Measurements from ENCODE around the gene PAPPA. TPM values are rescaled to one million over a fixed set of nuclear protein-coding genes. Genes with fewer than 3 reads are reported as not detected.

PAPPA gene
- total RNA-seq, 3 donors from 2014 or later (not counting 1 experiment from before 2014, with no cell fraction given): not detected

DNA sequence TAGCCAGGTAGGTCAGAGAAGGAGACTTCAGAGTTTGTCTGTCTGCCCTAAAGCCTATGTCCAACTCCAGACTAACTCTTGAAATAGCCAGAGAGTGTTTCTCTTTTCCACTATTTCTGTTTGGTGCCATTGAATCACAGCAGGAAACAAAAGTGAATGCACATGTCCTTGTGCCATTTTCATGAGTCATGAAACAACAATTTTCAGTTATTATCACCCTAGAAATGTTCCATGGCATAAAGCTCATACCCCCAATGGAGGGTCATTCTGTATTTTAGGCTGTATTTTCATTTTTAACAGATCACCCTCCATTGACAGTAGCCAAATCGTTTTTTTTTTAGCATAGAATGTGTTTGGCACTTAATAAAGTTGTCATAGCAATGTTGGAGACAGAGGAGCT is 124.7 kb downstream of the PAPPA start:
- Histone ChIP-seq H3K4me1 (ENCODE audit: control insufficient read depth, insufficient read depth, low read length) (no peaks in the 10 kb centered on the region), H3K27me3 (ENCODE audit: control insufficient read depth, insufficient read depth, low read length) (no peaks in the 10 kb centered on the region), H3K4me3 (ENCODE audit: low read length) (no peak overlapping the region), H3K9me3 (ENCODE audit: control insufficient read depth, insufficient read depth, low read length) (no peaks in the 10 kb centered on the region), H3K27ac (ENCODE audit: low read length) (no peak overlapping the region), H3K36me3 (ENCODE audit: control insufficient read depth, insufficient read depth, low read length) (no peaks in the 10 kb centered on the region)
- TF ChIP-seq, protein P1, sequence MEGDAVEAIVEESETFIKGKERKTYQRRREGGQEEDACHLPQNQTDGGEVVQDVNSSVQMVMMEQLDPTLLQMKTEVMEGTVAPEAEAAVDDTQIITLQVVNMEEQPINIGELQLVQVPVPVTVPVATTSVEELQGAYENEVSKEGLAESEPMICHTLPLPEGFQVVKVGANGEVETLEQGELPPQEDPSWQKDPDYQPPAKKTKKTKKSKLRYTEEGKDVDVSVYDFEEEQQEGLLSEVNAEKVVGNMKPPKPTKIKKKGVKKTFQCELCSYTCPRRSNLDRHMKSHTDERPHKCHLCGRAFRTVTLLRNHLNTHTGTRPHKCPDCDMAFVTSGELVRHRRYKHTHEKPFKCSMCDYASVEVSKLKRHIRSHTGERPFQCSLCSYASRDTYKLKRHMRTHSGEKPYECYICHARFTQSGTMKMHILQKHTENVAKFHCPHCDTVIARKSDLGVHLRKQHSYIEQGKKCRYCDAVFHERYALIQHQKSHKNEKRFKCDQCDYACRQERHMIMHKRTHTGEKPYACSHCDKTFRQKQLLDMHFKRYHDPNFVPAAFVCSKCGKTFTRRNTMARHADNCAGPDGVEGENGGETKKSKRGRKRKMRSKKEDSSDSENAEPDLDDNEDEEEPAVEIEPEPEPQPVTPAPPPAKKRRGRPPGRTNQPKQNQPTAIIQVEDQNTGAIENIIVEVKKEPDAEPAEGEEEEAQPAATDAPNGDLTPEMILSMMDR (IDR thresholded peaks at IDR 0.05): no peak
- Mint-ChIP-seq H3K27me3 (ENCODE audit: low read depth in 2 of 2) (no peaks in the 10 kb centered on the region), H3K36me3 (no peaks in the 10 kb centered on the region), H3K4me1 (no peaks in the 10 kb centered on the region), H3K27ac (no peak overlapping the region), H3K9me3 (peaks cover 3 to 4% of the 10 kb centered on the region in 2 donors), H3K4me3 (no peak overlapping the region)
- no peak for DNase-seq
- ATAC-seq: no peak
- intact Hi-C loops (cut with micrococcal nuclease): no loop called here
- 67% methylated on average over 1 of the region's 1 CpG for WGBS (ENCODE audit: insufficient coverage)

DNA sequence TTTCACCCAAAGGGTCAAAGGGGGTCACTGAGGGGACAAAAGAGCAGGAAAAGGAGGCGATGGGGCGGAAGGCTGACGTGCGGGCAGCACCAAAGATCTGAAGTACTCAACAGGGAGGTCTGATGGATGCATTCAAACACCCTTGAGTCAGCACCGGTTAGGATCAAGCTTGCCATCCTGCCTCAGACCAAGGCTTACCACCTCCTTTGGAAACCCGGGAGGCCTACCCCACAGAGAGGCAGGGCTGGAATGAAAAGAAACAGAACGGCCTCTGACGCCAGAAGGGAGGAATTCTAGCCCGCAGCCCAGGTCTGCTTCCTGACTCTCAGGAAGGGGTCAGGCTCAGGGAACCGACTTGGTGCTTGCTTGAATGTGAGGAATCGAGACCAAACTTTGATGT is 125.6 kb downstream of the PAPPA start:
- Mint-ChIP-seq H3K4me3 (no peak overlapping the region), H3K27ac (no peak overlapping the region), H3K36me3 (no peaks in the 10 kb centered on the region), H3K4me1 (no peaks in the 10 kb centered on the region), H3K9me3 (peaks cover 3% of the 10 kb centered on the region in 2 donors), H3K27me3 (ENCODE audit: low read depth in 2 of 2) (no peaks in the 10 kb centered on the region)
- WGBS (ENCODE audit: insufficient coverage): 46% methylated on average over 11 of the region's 11 CpGs
- Histone ChIP-seq H3K9me3 (ENCODE audit: control insufficient read depth, insufficient read depth, low read length) (no peaks in the 10 kb centered on the region), H3K4me3 (ENCODE audit: low read length) (no peak overlapping the region), H3K36me3 (ENCODE audit: control insufficient read depth, insufficient read depth, low read length) (no peaks in the 10 kb centered on the region), H3K4me1 (ENCODE audit: control insufficient read depth, insufficient read depth, low read length) (no peaks in the 10 kb centered on the region), H3K27ac (ENCODE audit: low read length) (no peak overlapping the region), H3K27me3 (ENCODE audit: control insufficient read depth, insufficient read depth, low read length) (no peaks in the 10 kb centered on the region)
- ATAC-seq (no peak), DNase-seq (no peak)
- intact Hi-C loops (cut with micrococcal nuclease): no loop called here
- TF ChIP-seq, protein P1 (IDR thresholded peaks at IDR 0.05): no peak

DNA sequence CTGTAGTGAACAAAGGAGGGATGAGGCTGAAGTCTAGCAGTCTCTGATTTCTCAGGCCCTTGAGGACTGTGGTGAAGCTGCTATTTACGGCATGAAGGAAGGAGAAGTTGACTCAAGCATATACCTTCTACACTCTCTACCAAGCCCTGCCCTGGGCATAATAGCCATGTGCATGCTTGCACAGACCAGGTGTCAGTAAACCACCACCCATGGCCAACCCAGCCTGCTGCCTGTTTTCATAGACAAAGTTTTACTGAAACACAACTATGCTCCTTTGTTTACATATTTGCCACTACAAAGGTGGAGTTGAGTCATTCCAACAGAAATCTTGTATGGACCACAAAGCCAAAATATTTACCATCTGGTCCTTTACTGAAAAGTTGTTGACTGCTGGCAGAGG is 126.9 kb downstream of the PAPPA start:
- no peaks in the 10 kb centered on the region for H3K36me3 Mint-ChIP-seq
- intact Hi-C loops (cut with micrococcal nuclease): no loop called here
- no peaks in the 10 kb centered on the region for H3K27me3 Mint-ChIP-seq (ENCODE audit: low read depth in 2 of 2)
- TF ChIP-seq, protein P1 (IDR thresholded peaks at IDR 0.05): no peak
- DNase-seq (no peak), ATAC-seq (no peak)
- no peak overlapping the region for H3K4me3 ChIP-seq (ENCODE audit: low read length)
- H3K4me3 Mint-ChIP-seq: no peak overlapping the region
- no peaks in the 10 kb centered on the region for H3K9me3 ChIP-seq (ENCODE audit: control insufficient read depth, insufficient read depth, low read length)
- no peaks in the 10 kb centered on the region for H3K4me1 ChIP-seq (ENCODE audit: control insufficient read depth, insufficient read depth, low read length)
- no peaks in the 10 kb centered on the region for H3K27me3 ChIP-seq (ENCODE audit: control insufficient read depth, insufficient read depth, low read length)
- peaks cover 1% of the 10 kb centered on the region in 2 donors for H3K9me3 Mint-ChIP-seq
- no peak overlapping the region for H3K27ac Mint-ChIP-seq
- H3K36me3 ChIP-seq (ENCODE audit: control insufficient read depth, insufficient read depth, low read length): no peaks in the 10 kb centered on the region
- H3K27ac ChIP-seq (ENCODE audit: low read length): no peak overlapping the region
- H3K4me1 Mint-ChIP-seq: no peaks in the 10 kb centered on the region
- 91% methylated on average over 1 of the region's 1 CpG for WGBS (ENCODE audit: insufficient coverage)

DNA sequence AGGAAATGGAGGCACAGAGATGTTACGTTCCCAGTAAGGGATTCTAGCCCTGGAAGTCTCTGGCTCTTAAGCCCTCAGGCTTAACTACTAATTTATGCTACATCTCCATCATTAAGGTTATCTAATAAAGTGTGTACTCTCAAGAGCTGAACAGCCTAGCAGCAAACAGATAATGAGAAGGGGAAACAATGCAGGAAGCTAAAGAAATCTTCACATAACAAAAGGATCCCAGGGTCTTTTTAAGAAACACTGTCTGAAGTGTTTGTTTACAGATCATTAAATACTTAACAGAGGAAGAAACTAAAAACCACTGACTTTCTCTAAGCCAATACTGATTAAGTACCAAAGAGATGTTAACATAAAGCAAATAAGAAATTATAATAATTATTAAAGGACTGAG is 129.0 kb downstream of the PAPPA start:
- Histone ChIP-seq H3K27ac (ENCODE audit: low read length) (no peak overlapping the region), H3K36me3 (ENCODE audit: control insufficient read depth, insufficient read depth, low read length) (no peaks in the 10 kb centered on the region), H3K4me3 (ENCODE audit: low read length) (no peak overlapping the region), H3K4me1 (ENCODE audit: control insufficient read depth, insufficient read depth, low read length) (no peaks in the 10 kb centered on the region), H3K9me3 (ENCODE audit: control insufficient read depth, insufficient read depth, low read length) (no peaks in the 10 kb centered on the region), H3K27me3 (ENCODE audit: control insufficient read depth, insufficient read depth, low read length) (no peaks in the 10 kb centered on the region)
- no peak for DNase-seq
- Mint-ChIP-seq H3K4me3 (no peak overlapping the region), H3K27ac (no peak overlapping the region), H3K4me1 (no peaks in the 10 kb centered on the region), H3K9me3 (no peaks in the 10 kb centered on the region), H3K36me3 (no peaks in the 10 kb centered on the region), H3K27me3 (ENCODE audit: low read depth in 2 of 2) (no peaks in the 10 kb centered on the region)
- no CpG with 5 or more reads among the region's 1 CpG for WGBS (ENCODE audit: insufficient coverage)
- TF ChIP-seq, protein P1 (IDR thresholded peaks at IDR 0.05): no peak
- ATAC-seq: no peak
- intact Hi-C loops (cut with micrococcal nuclease): no loop called here
